Type B pancreatic cell (in vitro differentiated cells): ENCODE measurements around the gene HIGD1A. TPM values are rescaled to one million over a fixed set of nuclear protein-coding genes. Genes with fewer than 3 reads are reported as not detected.

Source experiments
- DNase-seq: peaks from one replicate; pipeline ENCODE4 v3.0.0; 2021; ENCODE audit warnings: mixed read lengths; ENCODE audit not compliant: unreplicated experiment; ENCODE audit errors: extremely low spot score
- H3K27ac Mint-ChIP-seq: 2 replicates; pipeline ENCODE4 v1.8.0; 2021; ENCODE audit warnings: mild to moderate bottlenecking, mixed read lengths
- H3K27me3 Mint-ChIP-seq: 2 replicates; pipeline ENCODE4 v1.8.0; 2021; ENCODE audit warnings: mixed read lengths
- H3K36me3 Mint-ChIP-seq: 2 replicates; pipeline ENCODE4 v1.8.0; 2021; ENCODE audit warnings: mixed read lengths
- H3K4me1 Mint-ChIP-seq: one replicate; pipeline ENCODE4 v1.8.0; 2021; ENCODE audit warnings: mixed read lengths; ENCODE audit not compliant: unreplicated experiment
- H3K4me3 Mint-ChIP-seq: 2 replicates; pipeline ENCODE4 v1.8.0; 2021; ENCODE audit warnings: mild to moderate bottlenecking, mixed read lengths
- H3K9me3 Mint-ChIP-seq: 2 replicates; pipeline ENCODE4 v1.8.0; 2021; ENCODE audit warnings: mixed read lengths
- total RNA-seq: library from RNA; stranded (reverse); gene quantifications from 2 replicates; pipeline ENCODE4 v1.2.1, GENCODE V29; 2021; ENCODE audit warnings: low replicate concordance
- TF ChIP-seq, protein P1 (sequence below): fragments of 200-600 bp; sonication (generic); conservative IDR thresholded peaks from 2 replicates; pipeline ENCODE4 v1.5.0; 2021; ENCODE audit warnings: antibody characterized with exemption, mild to moderate bottlenecking

Gene HIGD1A
- total RNA-seq, 1 donor from 2014 or later, result 100 TPM

- peak overlapping the region; percentile 55 for H3K27ac Mint-ChIP-seq
- no peak for DNase-seq
- TF ChIP-seq, protein P1, sequence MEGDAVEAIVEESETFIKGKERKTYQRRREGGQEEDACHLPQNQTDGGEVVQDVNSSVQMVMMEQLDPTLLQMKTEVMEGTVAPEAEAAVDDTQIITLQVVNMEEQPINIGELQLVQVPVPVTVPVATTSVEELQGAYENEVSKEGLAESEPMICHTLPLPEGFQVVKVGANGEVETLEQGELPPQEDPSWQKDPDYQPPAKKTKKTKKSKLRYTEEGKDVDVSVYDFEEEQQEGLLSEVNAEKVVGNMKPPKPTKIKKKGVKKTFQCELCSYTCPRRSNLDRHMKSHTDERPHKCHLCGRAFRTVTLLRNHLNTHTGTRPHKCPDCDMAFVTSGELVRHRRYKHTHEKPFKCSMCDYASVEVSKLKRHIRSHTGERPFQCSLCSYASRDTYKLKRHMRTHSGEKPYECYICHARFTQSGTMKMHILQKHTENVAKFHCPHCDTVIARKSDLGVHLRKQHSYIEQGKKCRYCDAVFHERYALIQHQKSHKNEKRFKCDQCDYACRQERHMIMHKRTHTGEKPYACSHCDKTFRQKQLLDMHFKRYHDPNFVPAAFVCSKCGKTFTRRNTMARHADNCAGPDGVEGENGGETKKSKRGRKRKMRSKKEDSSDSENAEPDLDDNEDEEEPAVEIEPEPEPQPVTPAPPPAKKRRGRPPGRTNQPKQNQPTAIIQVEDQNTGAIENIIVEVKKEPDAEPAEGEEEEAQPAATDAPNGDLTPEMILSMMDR, result peak; percentile 88
These were observed 23.2 kb downstream of the HIGD1A start for GRCh38 chr3:42780892-42781700.

GRCh38 chr3:42780398-42780797, 23.9 kb downstream of the HIGD1A start:
- Mint-ChIP-seq H3K4me3 (no peak overlapping the region), H3K36me3 (peaks cover 19% of the 10 kb centered on the region), H3K27ac (peak overlapping the region; percentile 55), H3K27me3 (no peaks in the 10 kb centered on the region), H3K4me1 (peaks cover 6% of the 10 kb centered on the region), H3K9me3 (no peaks in the 10 kb centered on the region)
- DNase-seq, result no peak
- TF ChIP-seq, protein P1, result no peak

More at GRCh38 chr3:42780892-42781700, 23.2 kb downstream of the HIGD1A start:
- Mint-ChIP-seq H3K4me3 (no peak overlapping the region), H3K9me3 (no peaks in the 10 kb centered on the region), H3K4me1 (peaks cover 6% of the 10 kb centered on the region), H3K27me3 (no peaks in the 10 kb centered on the region), H3K36me3 (peaks cover 26% of the 10 kb centered on the region)

DNA sequence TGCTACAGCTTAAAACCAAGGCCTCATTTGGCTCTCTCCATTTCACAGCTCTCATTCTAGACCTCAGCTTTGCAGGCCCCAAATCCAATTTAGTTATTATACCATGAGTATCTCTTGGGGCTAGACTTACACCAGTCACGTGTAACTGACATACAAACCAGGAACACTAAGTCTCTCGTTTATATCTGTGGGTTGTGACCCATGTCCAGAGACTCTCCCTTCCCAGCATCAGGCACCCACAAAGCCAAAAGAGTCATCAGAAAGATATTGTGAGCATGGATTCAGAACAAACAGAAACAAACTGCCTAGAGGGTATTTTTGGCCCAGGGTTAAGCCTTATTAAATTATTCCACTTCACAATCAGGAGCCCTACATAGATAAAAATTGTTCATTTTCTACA, 25.6 kb downstream of the HIGD1A start:
- H3K36me3 Mint-ChIP-seq, result peaks cover 17% of the 10 kb centered on the region
- no peak overlapping the region for H3K4me3 Mint-ChIP-seq
- H3K27me3 Mint-ChIP-seq, result no peaks in the 10 kb centered on the region
- TF ChIP-seq, protein P1, result no peak
- peaks cover 7% of the 10 kb centered on the region for H3K4me1 Mint-ChIP-seq
- no peak for DNase-seq
- no peak overlapping the region for H3K27ac Mint-ChIP-seq
- H3K9me3 Mint-ChIP-seq, result no peaks in the 10 kb centered on the region

DNA sequence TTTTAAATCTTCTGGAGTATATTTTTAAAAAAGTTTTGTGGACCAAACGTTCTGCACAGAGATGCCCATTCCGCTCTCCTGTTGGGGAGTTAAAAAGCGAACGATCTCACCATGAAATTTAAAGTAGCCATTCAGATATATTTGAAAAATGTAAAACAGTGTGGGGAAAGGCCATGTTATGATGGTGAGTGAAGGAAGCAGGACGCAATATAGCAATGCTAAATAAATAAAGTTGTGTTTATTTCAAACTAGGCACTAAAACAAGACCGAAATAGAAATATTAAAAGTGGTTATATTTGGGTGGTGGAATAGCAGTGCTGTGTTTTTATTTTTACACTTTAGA, 30.9 kb downstream of the HIGD1A start:
- H3K27ac Mint-ChIP-seq, result peak overlapping the region; percentile 75
- TF ChIP-seq, protein P1, result no peak
- DNase-seq, result no peak
- peaks cover 13% of the 10 kb centered on the region for H3K27me3 Mint-ChIP-seq
- peak overlapping the region; percentile 87 for H3K4me3 Mint-ChIP-seq
- peaks cover 6% of the 10 kb centered on the region for H3K36me3 Mint-ChIP-seq
- peaks cover 8% of the 10 kb centered on the region for H3K4me1 Mint-ChIP-seq
- peaks cover 7% of the 10 kb centered on the region for H3K9me3 Mint-ChIP-seq

- peaks cover 6% of the 10 kb centered on the region for H3K36me3 Mint-ChIP-seq
- H3K4me3 Mint-ChIP-seq, result peak within 1 kb of the TSS; percentile 87
- H3K27me3 Mint-ChIP-seq, result peaks cover 13% of the 10 kb centered on the region
- peaks cover 7% of the 10 kb centered on the region for H3K9me3 Mint-ChIP-seq
- H3K4me1 Mint-ChIP-seq, result peaks cover 8% of the 10 kb centered on the region
- peak; percentile 88 for DNase-seq
- TF ChIP-seq, protein P1, result no peak
- peak within 1 kb of the TSS; percentile 75 for H3K27ac Mint-ChIP-seq
These were observed 31.5 kb downstream of the HIGD1A start, which contains the start of gene CCDC13 for GRCh38 chr3:42772670-42773408. TSS of gene CCDC13 (minus strand) at chr3:42773253. CDS start at chr3:42758345, 14,908 bp downstream.
